Measurements from ENCODE around the gene MRPL57.
"Not testable (repeated sequence)": the region's sequence is repeated elsewhere in the genome, so short reads cannot be mapped to it uniquely, and the experiment has no call there.

Gene MRPL57

DNA sequence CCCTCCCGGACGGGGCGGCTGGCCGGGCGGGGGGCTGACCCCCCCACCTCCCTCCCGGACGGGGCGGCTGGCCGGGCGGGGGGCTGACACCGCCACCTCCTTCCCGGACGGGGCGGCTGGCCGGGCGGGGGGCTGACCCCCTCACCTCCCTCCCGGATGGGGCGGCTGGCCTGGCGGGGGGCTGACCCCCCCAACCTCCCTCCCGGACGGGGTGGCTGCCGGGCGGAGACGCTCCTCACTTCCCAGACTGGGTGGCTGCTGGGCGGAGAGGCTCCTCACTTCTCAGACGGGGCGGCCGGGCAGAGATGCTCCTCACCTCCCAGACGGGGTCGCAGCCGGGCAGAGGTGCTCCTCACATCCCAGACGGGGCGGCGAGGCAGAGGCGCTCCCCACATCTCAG, 10.0 kb downstream of the MRPL57 start:
- DNase-seq (ENCODE audit: extremely low read depth in 1 of 2, low read depth in 1 of 2): not testable (repeated sequence)

DNA sequence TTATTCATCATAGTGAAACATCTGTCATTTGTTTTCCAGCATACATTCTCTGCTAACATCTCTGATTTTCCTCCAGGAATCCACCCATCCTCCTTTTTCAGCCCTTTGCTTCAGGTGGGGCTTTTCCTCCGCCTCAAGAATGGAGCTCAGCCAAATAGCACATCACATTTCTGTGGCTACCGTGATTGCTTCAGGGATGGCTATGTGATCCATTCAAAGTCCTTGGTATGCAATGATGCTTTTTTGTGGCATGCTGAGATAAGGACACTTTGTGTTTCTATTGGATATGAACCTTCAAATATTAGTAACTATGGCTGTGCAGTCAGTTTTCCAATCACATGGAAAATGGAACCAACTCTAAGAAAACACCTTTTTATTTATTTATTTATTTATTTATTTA, 18.3 kb downstream of the MRPL57 start:
- DNase-seq (ENCODE audit: extremely low read depth in 1 of 2, low read depth in 1 of 2): not testable (repeated sequence)

DNA sequence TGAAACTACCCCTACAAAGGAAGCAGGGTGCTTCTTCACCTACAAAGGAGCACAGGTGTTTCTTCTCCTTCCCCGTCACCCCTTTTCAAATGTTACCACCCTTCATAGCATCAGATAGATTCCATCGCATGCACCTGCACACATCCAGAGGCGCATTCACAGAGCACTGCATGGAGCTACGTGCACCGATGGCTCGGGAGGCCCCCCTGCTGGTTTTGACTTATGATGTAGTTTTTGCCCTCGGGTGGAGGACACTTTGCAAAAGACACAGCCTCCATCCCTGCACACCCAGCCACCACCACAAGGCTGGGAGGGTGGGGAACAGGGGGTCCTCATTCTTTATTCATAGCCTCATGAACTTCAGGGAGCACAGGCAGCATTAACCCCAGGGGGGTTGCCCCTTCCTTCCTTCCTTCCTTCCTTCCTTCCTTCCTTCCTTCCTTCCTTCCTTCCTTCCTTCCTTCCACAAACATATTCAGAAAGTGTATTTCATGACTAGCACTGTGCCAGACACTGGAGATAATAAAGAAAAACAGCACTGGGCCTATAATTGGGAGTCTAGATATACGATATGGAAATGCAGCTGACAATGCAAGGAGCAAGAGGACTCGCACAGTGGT, 21.3 kb downstream of the MRPL57 start:
- DNase-seq (ENCODE audit: extremely low read depth in 1 of 2, low read depth in 1 of 2): not testable (repeated sequence)

DNA sequence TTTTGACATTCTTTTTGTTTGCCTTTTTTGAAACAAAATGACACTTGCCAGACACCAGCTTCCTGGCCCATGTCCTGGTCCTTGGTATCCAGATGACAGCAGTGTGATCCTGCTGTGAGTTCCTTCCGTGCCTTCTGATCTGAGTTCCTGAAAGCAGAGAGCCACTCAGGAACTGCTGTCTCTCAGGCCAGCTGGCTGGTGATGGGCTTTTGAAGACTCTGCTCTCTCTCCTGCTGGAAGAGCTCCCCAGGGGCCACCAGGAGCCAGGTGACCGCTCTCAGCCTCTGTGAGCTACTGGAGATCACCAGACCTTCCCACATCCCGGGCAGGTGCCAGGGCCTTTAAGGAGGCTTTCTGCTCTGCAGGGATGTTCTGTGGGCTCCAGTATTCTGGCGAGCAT, 21.9 kb downstream of the MRPL57 start:
- not testable (repeated sequence) for DNase-seq (ENCODE audit: extremely low read depth in 1 of 2, low read depth in 1 of 2)

DNA sequence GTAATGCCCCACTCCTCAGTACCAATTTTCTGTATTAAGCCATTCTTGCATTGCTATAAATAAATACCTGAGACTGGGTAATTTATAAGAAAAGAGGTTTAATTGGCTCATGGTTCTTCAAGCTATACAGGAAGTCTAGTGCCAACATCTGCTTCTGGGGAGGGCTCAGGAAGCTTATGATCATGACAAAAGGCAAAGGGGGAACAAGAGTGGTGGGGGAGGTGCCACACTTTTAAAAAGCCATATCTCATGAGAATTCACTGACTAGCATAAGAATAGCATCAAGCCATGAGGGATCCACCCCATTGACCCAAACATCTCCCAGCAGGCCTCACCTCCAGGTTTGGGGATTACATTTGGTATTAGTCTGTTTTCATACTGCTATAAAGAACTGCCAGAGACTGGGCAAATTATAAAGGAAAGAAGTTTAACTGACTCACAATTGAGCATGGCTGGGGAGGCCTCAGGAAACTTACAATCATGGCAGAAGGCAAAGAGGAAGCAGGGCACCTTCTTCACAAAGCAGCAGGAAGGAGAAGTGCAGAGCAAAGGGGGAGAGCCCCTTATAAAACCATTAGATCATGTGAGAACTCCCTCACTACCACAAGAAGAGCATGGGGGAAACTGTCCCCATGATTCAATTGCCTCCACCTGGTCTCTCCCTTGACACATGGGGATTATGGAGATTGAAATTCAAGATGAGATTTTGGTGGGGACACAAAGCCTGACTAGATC, 25.2 kb downstream of the MRPL57 start:
- DNase-seq (ENCODE audit: extremely low read depth in 1 of 2, low read depth in 1 of 2): not testable (repeated sequence)

DNA sequence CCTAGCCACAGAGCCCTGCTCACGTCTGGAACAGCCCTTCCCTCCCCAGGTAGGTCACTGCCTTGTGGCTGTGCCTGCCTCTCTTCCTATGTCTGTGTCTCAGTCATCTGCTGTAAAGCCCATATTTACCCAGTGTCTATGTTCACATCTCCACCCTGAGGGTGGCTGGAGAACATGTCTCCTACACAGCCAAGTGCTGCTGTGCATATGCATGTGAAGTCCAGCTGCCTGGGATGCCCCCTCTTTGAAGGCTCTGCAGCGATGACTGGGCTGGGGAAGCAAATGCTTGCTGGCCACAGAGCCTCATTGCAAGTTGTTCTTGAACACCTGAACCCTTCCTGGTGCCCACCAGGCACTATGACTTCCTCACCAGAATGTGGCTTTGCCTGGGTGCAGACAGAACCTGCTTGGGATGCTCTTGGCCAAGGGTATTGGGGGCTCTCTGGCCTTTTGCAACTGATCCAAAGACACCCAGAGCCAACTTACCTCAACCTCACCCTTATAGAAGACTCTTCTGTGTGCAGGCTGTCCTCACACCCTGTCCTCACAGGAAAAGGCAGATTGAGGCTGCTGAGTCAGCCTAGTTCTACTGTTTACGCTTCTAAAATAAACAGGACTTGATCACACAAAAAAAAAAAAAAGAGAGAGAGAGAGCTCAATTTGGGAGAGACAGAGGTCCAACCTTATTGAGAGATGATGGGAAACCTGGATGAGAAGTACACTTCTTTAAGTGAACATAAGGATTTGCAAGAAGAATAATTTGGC, 26.5 kb downstream of the MRPL57 start:
- DNase-seq (ENCODE audit: extremely low read depth in 1 of 2, low read depth in 1 of 2): no peak

DNA sequence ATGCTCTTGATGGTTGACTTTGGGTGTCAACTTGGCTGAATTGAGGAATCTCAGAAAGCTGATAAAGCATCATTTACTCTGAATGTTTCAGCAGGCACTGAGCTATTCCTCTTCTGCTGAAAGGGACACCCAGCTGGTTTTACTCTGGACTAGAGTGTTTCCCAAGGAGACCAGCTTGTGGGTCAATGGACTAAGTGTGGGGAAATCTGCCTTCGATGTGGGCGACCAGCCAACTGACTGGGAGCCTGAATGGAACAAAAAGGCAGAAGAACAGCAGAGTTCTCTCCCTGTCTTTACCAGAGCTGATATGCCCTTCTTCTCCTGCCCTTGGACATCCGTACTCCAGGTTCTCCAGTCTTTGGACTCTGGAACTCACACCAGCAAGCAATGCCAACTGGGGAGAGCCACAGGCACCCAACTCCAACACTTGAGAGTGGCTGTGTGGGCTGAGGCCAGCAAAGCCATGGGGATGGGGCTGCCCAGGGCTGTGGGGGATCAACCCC, 32.2 kb downstream of the MRPL57 start:
- DNase-seq (ENCODE audit: extremely low read depth in 1 of 2, low read depth in 1 of 2): no peak

DNA sequence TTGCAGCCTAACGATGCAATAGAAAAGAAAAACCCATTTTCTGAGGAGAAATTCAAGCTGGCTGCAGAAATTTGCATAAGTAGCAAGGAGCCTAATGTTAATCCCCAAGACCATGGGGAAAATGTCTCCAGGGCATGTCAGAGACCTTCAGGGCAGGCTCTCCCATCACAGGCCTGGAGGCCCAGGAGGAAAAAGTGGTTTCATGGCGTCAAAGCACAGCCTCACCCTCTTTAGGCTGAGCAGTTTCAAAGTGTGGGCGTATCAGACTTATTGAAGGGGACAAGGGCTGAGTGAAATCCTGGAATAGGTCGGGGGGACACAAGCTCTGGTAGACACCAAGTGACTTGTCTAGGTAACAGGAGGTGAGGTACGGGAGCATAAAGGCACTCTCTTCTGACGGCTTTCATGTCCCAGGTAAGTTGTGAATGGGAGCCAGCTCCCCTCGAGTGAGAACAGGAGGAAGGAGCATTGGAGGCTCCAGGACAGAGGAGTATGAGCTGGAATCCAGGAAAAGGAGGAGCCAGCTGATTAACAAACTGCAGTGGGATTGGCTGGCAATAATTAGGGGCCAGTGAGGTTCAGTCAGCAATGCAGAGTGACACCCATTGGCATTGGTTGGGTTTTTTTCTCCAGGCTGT, 35.8 kb downstream of the MRPL57 start:
- no peak for DNase-seq (ENCODE audit: extremely low read depth in 1 of 2, low read depth in 1 of 2)

DNA sequence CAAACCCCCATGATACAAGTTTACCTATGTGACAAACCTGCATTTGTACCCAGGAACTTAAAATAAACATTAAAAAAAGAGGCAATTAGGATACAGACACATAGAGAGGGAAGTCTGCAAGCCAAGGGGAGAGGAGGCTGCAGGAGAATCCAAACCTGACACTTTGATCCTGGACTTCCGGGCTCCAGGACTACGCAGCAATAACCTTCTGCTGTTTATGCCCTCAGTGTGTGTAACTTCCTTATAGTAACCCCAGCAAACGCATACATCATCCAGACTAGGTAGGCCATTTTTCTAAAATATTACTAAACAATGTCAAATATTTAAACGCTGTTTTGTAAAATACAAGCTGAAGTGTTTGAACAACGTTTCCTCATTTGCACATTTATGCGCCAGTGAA, 39.0 kb downstream of the MRPL57 start:
- DNase-seq (ENCODE audit: extremely low read depth in 1 of 2, low read depth in 1 of 2): not testable (repeated sequence)

DNA sequence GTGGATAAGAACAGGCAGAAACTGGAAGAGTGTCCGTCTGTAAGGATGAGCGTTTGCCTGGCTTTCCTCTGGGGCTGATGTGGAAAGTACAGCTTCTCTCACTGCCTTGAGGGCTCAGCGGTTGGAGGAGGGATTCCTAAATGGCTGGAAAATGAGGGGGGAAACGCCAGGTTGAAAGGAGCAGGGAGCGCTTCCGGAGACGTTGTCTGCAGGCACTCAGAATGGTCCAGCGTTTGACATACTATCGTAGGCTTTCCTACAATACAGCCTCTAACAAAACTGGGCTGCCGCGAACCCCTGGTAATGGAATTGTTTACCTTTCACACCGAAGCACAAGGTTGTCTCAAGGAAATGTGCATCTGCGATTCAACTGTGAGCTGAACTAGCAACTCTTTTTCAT, 39.9 kb downstream of the MRPL57 start:
- DNase-seq (ENCODE audit: extremely low read depth in 1 of 2, low read depth in 1 of 2): no peak

DNA sequence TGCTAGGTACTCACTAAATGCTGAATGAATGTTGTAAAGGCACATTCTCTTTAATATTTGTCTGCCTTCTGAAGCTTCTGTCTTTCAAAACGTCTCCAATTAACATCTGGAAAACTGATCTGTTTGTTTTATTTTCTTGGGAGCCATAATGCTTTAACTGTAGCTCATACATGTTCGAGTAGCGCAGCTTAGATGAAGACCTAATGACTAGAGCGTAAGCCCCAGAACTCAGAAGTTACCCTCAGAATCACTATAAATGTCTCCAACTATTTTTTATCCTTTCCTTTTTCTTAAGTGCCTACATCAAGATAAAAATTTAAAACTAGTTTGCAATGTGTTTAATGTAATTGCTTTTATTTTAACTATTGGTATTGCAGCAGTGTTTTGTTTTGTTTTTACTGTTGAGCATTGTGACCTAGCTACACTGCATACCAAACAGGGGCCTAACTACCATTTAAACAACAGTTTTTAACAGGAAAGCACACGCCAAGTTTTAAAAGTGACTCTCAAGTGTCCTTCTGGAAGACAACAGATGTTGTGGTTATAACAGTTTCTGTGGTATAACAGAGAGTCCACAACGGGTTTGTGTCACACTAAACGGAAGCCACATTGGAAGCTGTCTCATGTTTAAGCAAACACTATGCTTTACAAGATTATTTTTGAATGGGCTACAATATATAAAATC, 42.0 kb downstream of the MRPL57 start:
- no peak for DNase-seq (ENCODE audit: extremely low read depth in 1 of 2, low read depth in 1 of 2)

DNA sequence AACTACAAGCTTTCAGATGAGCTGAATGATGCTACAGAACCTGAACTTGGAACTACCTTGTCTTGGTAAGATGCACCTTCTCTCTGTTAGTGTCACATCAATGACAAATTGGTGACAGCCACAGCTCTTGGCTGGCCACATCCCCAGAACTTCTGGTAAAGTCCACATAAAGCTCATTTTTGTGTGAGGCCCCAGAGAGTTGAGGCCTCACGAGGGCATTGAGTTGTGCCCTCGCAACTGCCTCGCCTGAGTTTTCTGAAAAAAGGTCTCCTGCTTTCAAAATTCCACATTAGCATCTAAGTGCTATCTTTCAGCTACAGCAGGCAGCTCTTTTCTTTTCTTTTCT, 42.6 kb downstream of the MRPL57 start:
- DNase-seq (ENCODE audit: extremely low read depth in 1 of 2, low read depth in 1 of 2): no peak

DNA sequence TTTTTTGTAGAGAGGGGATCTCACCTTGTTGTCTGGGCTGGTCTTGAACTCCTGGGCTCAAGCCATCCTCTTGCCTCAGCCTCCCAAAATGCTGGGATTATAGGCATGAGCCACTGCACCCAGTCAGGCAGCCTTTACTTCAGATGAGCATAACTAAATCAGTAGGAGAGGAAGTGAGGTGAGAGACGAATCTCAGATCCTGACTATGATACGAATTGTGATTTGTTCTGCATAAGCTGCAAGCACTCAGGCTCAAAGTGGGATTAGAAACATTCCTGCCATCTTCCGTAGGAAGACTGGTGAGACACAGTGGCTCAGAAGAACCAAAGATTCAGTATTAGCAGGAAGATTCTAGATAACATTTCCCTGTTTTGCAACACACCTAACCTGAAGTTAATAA, 43.3 kb downstream of the MRPL57 start:
- not testable (repeated sequence) for DNase-seq (ENCODE audit: extremely low read depth in 1 of 2, low read depth in 1 of 2)

DNA sequence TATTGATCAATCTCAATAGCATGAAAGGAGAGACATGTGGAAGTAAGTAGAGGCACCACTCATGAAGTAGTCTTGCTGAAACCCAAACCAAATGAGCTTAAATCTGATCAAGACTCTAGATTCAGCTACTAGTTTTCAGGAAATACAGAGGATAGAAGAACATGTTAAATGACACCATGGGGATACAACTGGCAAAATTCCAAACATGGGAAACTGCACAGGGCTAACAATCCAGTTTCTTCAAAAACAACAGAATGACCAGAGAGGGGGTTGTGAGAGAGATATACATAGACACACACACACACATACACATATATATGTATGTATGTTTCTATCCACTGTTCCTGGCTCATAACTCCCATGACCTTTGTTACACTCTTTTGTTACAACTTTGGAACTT, 44.8 kb downstream of the MRPL57 start:
- no peak for DNase-seq (ENCODE audit: extremely low read depth in 1 of 2, low read depth in 1 of 2)

DNA sequence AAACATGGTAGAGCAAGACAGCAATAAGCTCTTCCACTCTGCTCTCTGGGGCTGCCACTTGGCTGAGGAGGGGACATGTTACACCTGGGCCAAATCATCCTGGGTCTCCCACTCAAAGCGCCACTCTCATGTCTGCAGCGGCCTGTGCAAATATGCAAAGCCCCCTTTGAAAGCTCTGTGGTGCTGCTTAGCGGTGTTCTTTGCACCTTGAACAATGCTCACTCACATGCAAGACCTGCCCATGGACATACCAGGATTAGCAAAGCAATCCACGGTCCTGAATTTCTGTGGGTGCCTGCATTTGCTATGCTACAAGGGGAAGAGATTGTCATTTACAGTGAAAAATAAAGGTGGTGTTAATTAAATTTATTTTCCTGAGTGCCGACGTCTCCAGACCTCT, 48.6 kb downstream of the MRPL57 start:
- no peak for DNase-seq (ENCODE audit: extremely low read depth in 1 of 2, low read depth in 1 of 2)

DNA sequence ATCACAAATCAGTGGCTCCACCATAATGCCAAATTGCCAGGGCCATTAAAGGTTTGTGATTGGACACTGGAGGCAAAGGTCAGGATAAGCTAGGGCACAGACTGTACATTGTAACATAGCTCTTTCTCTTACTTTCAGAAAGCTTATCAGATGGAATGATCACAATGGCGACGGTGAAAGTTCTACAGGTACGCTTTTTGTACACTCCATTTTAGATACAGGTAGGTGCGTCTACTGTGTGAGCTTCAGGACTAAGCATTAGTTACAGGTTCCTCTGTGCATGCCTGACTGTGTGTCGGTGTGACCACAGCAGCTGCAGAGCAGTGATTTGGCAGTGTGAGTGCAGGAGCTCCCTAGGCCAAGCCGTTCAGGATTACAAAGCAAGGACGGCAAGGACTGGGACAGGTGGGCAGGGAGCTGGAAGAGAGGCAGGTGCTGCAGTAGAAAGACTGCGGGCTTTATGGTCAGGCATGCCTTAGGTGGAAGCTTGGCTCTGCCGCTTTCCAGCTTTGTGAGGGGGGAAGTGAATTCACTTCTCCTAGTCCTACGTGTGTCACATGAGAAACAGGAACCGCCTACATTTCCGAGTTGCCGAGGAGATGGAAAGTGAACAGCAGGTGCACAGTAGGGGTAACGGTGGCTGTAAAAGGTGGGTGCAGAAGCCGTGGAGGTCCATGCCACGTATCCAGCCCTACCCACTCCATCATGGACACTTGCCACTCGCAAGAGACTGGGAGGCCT, 49.6 kb downstream of the MRPL57 start:
- no peak for DNase-seq (ENCODE audit: extremely low read depth in 1 of 2, low read depth in 1 of 2)

DNA sequence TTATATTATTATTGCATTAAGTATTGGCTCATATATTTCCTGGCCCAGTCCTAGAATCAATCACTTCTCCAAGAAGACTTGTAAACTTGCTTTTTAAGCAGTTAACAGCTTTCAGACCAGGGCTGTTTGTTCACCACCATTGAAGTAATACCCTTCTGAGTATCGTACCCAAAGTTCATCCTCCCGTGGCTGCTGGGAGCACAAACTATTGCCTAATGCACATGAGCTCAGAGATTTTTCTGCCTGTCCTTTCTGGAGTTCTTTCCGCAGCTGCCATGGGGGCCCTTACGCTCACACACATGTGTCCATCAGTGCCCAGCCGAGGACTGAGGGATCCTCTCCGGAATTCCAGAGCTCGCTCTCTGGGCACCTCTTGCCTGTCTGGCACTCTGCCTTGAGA, 51.5 kb downstream of the MRPL57 start:
- DNase-seq (ENCODE audit: extremely low read depth in 1 of 2, low read depth in 1 of 2): no peak
